Measurements from ENCODE around the gene E2F6. TPM values are rescaled to one million over a fixed set of nuclear protein-coding genes. Genes with fewer than 3 reads are reported as not detected.

Gene E2F6
- total and polyA plus RNA-seq, 2 experiments from 2014 or later = 13.8 to 23.1 TPM

DNA sequence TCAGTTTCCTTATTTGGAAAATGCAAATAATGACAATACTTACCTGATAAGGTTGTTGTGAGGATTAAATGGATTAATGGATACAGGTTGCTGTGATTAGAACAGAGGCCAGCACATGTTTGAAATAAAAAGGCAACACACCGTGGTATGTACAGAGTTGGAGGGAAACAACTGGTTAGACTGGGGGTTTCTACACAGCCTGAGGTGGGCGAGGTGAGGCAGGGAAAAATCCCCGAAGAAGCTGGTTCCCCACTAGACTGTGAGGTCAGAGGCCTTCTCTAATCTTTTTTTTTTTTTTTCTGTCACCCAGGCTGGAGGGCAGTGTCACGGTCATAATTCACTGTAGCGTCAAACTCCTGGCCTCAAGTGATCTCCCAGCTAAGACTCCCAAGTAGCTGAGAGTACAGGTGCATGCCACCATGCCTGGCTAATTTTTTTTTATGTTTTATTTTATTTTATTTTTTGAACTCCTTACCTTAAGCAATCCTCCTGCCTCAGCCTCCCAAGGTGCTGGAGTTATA lies 1.2 kb upstream of the E2F6 start:
- no peaks in the 10 kb centered on the region for H3K9me3 ChIP-seq (ENCODE audit: low read depth)
- H3K27ac ChIP-seq = no peak overlapping the region
- H3K36me3 ChIP-seq (replicated peaks; ENCODE audit: insufficient read depth, low read depth) = no peaks in the 10 kb centered on the region
- no peak overlapping the region for H2AFZ ChIP-seq
- H3K9me2 ChIP-seq (replicated peaks; ENCODE audit: insufficient read depth) = no peaks in the 10 kb centered on the region
- peaks cover 14% of the 10 kb centered on the region for H3K4me1 ChIP-seq (ENCODE audit: insufficient read depth)
- no peak for TF ChIP-seq EZH2 (IDR thresholded peaks at IDR 0.05; ENCODE audit: borderline replicate concordance)
- TF ChIP-seq EZH2phosphoT487 (IDR thresholded peaks at IDR 0.05; ENCODE audit: low read depth, severe bottlenecking, unreplicated experiment) = no peak
- no peak for TF ChIP-seq CTCF (IDR thresholded peaks at IDR 0.05; ENCODE audit: poor library complexity)
- no peak overlapping the region for H3K4me3 ChIP-seq
- H3K79me2 ChIP-seq = peaks cover 33% of the 10 kb centered on the region
- no peak overlapping the region for H3K4me2 ChIP-seq
- no peaks in the 10 kb centered on the region for H3K27me3 ChIP-seq
- DNase-seq (ENCODE audit: low spot score) = no peak
- peaks cover 19% of the 10 kb centered on the region for H4K20me1 ChIP-seq (ENCODE audit: insufficient read depth, poor library complexity, severe bottlenecking)
- WGBS (ENCODE audit: low lambda C conversion rate, missing lambda C conversion rate) = 95% methylated on average over 5 of the region's 5 CpGs

- peaks cover 14% of the 10 kb centered on the region for H3K4me1 ChIP-seq (ENCODE audit: insufficient read depth)
- peaks cover 26% of the 10 kb centered on the region for H4K20me1 ChIP-seq (ENCODE audit: insufficient read depth, poor library complexity, severe bottlenecking)
- H3K9me3 ChIP-seq (ENCODE audit: low read depth) = no peaks in the 10 kb centered on the region
- no peak for DNase-seq (ENCODE audit: low spot score)
- H3K4me2 ChIP-seq = peak overlapping the region; percentile 81
- WGBS (ENCODE audit: low lambda C conversion rate, missing lambda C conversion rate) = 57% methylated on average over 26 of the region's 26 CpGs
- no peaks in the 10 kb centered on the region for H3K36me3 ChIP-seq (replicated peaks; ENCODE audit: insufficient read depth, low read depth)
- no peaks in the 10 kb centered on the region for H3K27me3 ChIP-seq
- H3K27ac ChIP-seq = no peak overlapping the region
- H3K79me2 ChIP-seq = peaks cover 40% of the 10 kb centered on the region
- H2AFZ ChIP-seq = peak overlapping the region; percentile 94
- TF ChIP-seq EZH2 (IDR thresholded peaks at IDR 0.05; ENCODE audit: borderline replicate concordance) = no peak
- no peak for TF ChIP-seq CTCF (IDR thresholded peaks at IDR 0.05; ENCODE audit: poor library complexity)
- TF ChIP-seq EZH2phosphoT487 (IDR thresholded peaks at IDR 0.05; ENCODE audit: low read depth, severe bottlenecking, unreplicated experiment) = no peak
- H3K9me2 ChIP-seq (replicated peaks; ENCODE audit: insufficient read depth) = no peaks in the 10 kb centered on the region
- peak overlapping the region; percentile 52 for H3K4me3 ChIP-seq
These were observed 557 bp upstream of the E2F6 start for GRCh38 chr2:11466307-11467128.

DNA sequence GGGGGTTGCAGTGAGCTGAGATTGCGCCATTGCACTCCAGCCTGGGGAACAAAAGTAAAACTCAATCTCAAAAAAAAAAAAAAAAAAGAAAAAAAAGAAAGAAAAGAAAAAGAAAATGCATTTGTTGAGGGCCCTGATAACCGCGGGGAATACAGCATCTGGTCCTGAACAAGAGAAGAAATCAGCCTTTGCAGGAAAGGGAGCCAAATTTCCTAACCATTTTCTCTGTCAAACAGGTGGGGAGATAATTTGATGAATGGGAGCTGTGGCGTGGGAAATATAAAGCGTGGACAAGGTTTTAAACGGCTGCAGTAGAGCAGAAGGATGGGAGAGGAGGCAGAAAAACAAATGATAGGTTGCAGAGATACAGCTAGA lies 864 bp downstream of the E2F6 start:
- DNase-seq (ENCODE audit: low spot score) = no peak
- TF ChIP-seq EZH2 (IDR thresholded peaks at IDR 0.05; ENCODE audit: borderline replicate concordance) (no peak), CTCF (IDR thresholded peaks at IDR 0.05; ENCODE audit: poor library complexity) (no peak), EZH2phosphoT487 (IDR thresholded peaks at IDR 0.05; ENCODE audit: low read depth, severe bottlenecking, unreplicated experiment) (no peak)
- Histone ChIP-seq H3K4me2 (peak overlapping the region; percentile 91), H3K27me3 (no peaks in the 10 kb centered on the region), H4K20me1 (ENCODE audit: insufficient read depth, poor library complexity, severe bottlenecking) (peaks cover 38% of the 10 kb centered on the region), H3K36me3 (replicated peaks; ENCODE audit: insufficient read depth, low read depth) (no peaks in the 10 kb centered on the region), H3K4me1 (ENCODE audit: insufficient read depth) (peaks cover 14% of the 10 kb centered on the region), H3K4me3 (peak overlapping the region; percentile 57), H3K9me2 (replicated peaks; ENCODE audit: insufficient read depth) (no peaks in the 10 kb centered on the region), H3K9me3 (ENCODE audit: low read depth) (no peaks in the 10 kb centered on the region), H3K27ac (peak overlapping the region; percentile 96), H3K79me2 (peaks cover 54% of the 10 kb centered on the region), H2AFZ (peak overlapping the region; percentile 67)
- 64% methylated on average over 6 of the region's 6 CpGs for WGBS (ENCODE audit: low lambda C conversion rate, missing lambda C conversion rate)
